Skin epidermis (tissue), 12 donors: ENCODE measurements around the gene ATP5PF.
"Not testable (repeated sequence)": the region's sequence is repeated elsewhere in the genome, so short reads cannot be mapped to it uniquely, and the experiment has no call there.

Experiments
- H3K27ac ChIP-seq, 21 experiments: fragments of 200-600 bp; sonication (generic) in 11 of 21; one replicate each; pipeline ENCODE4 v1.5.0; 2020; ENCODE audit warnings: mild to moderate bottlenecking in 3 of 21, inconsistent platforms in 2 of 21, moderate library complexity in 2 of 21
- H3K4me3 ChIP-seq, 7 experiments: fragments of 200-600 bp; sonication (generic) in 2 of 7; one replicate each; pipeline ENCODE4 v1.5.0; 2020; ENCODE audit warnings: inconsistent platforms in 2 of 7, mild to moderate bottlenecking in 2 of 7, moderate library complexity in 1 of 7

Gene ATP5PF

GRCh38 chr21:25733859-25734653 lies 648 bp downstream of the ATP5PF start:
- peak overlapping the region; percentile 63 to 100 (median 99) for H3K27ac ChIP-seq
- H3K4me3 ChIP-seq, result peak overlapping the region; percentile 54 to 96 (median 85)

DNA sequence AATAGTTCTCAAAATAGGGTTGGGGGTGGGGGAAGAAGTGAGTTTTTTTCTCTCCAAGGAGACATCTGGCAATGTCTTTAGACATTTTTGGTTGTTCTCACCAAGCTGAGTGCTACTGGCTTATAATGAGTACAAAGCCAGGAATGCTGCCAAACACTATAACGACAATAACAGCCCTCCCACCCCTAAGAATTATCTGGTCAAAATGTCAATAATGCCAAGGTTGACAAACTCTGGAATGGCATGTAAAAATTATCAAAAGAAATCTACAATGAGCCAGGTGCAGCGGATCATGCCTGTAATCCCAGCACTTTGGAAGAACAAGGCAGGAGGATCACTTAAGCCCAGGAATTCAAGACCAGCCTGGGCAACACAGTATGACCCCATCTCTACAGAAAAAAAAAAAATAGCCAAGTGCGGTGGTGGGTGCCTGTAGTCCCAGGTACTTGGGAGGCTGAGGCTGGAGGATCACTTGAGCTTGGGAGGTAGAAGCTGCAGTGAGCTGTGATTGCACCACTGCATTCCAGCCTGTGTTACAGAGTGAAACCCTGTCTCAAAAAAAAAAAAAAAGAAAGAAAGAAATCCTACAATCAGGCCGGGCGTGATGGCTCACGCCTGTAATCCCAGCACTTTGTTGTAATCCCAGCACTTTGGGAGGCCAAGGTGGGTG lies 2.5 kb downstream of the ATP5PF start:
- Histone ChIP-seq H3K27ac (no peak overlapping the region), H3K4me3 (no peak overlapping the region)

DNA sequence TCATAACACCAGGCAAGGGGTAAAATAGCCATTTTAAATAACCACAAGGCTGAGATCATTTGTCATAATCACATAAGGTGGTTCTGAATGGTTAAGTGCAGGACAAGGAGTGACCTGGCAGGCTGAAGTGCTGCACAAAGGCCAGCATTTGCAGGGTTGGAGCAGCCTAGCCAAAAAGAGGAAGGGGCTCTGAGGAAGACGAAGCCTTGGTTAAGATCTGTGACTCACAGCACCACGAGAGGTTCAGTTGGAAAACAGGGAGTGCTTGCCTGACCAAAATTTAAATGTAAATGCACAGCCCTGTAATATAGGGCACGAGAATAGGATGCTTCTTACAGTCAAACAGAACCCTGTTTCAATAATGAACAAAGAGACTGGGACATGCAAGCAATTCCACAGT lies 12.1 kb downstream of the ATP5PF start:
- Histone ChIP-seq H3K4me3 (no peak overlapping the region), H3K27ac (no peak overlapping the region)

- no peak overlapping the region for H3K4me3 ChIP-seq
- H3K27ac ChIP-seq, result no peak overlapping the region
Measured at GRCh38 chr21:25721987-25722386, 12.7 kb downstream of the ATP5PF start.

DNA sequence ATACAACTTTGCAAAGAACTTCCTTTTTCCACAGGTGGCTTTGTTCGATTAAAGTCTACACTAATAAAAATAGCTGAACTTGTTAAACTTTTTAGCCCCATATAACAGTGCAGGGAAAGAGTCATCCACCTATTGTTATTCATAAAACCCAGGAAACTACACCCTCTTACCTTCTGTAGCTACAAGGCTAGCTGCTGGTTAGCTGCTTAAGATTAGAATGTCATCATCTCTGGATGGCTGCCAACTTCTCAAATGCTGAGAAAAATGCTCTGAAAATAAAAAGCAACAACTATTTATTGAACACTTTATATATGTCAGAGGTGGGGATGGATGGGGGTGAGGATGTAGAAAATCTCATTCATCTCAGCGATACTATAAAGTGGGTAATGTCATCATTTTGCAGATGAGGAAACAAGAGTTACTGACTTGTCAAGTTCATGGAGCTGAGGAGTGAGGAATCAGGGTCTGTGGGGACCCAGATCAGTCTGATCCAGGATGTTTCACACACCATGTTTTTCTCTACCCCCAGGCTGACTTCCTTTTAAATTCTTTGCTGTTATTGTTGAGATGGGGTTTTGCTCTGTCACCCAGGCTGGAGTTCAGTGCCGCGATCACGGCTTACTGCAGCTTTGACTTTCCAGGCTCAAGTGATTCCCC lies 17.1 kb downstream of the ATP5PF start:
- no peak overlapping the region for H3K27ac ChIP-seq
- no peak overlapping the region for H3K4me3 ChIP-seq

DNA sequence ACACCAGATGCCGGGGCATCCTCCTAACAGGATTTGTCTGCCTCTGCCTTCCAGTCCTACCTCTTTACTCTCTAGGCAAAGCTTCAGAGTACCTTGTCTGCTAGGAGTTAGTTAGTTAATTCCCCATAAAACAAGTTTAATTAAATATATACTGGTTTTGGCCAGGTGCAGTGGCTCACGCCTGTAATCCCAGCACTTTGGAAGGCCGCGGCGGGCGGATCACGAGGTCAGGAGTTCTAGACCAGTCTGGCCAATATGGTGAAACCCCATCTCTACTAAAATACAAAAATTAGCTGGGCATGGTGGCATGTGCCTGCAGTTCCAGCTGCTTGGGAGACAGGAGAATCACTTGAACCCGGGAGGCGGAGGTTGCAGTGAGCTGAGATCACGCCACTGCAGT lies 20.6 kb downstream of the ATP5PF start:
- H3K4me3 ChIP-seq, H3K27ac ChIP-seq: not testable (repeated sequence)

DNA sequence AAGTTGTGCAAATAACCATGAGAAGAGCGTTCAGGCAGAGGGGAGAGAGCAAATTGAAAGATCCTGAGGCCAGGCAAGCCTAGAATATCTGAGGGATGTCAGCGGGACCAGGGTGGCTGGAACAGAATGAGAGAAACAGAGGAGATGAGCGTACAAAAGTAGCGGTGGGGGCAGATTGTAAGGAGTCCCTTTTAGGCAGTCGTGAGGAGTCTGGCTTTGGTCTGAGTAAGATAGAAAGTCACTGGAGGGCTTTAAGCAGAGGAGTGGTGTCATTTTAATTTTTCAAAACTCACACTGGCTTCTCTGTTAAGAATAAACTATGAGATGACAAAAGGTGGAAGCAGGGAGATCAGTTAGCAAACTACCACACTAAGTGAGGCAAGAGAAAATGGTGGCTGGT lies 24.2 kb downstream of the ATP5PF start:
- H3K4me3 ChIP-seq, result no peak overlapping the region
- no peak overlapping the region for H3K27ac ChIP-seq

DNA sequence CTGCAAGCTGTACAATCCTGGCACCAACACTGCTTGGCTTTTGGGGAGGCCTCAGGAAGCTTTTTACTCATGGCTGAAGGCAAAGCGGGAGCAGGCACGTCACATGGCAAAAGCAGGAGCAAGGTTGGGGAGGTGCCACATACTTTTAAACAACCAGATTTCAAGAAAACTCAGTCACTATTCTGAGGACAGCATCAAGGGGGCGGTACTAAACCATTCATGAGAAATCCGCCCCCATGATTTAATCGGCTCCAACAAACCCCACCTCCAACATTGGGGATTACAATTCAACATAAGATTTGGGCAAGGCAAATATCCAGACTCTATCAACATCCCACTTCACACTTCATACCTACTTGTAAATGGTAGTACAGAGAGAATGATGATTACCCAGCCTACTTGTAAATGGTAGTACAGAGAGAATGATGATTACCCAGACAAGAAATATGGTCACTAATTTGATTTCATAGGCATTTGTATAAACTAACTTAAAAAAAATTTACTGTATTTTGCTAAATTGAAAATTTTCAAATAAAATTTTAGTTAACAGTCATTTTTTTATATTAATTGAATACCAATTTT lies 24.9 kb downstream of the ATP5PF start:
- H3K4me3 ChIP-seq, result no peak overlapping the region

DNA sequence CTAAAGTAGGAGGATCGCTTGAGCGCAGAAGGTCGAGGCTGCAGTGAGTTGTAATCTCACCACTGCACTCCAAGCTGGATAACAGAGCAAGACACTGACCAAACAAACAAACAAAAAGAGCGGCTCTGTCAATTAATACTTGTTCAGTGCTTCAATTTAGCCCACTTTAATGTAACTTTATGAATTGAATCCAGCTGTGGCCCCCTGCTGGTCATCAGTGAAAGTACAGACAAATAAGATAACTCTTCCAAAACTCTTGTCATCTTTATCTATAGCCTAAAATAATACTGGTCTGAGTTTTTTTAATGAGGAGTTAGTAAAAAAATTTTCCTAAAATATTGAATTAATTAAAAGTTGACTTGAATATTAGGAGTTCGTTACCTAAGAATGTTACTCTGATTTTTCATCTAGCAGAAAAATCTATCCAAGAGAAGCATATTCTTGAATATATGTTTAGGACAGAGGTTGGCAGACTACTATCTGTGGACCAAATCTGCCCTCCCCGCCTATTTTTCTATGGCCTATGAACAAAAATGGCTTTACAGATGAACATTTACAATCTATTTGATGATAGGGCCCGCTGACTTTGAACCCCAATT lies 26.1 kb downstream of the ATP5PF start:
- Histone ChIP-seq H3K27ac (no peak overlapping the region), H3K4me3 (no peak overlapping the region)

More for the DNA sequence above, 24.9 kb downstream of the ATP5PF start:
- no peak overlapping the region for H3K27ac ChIP-seq

DNA sequence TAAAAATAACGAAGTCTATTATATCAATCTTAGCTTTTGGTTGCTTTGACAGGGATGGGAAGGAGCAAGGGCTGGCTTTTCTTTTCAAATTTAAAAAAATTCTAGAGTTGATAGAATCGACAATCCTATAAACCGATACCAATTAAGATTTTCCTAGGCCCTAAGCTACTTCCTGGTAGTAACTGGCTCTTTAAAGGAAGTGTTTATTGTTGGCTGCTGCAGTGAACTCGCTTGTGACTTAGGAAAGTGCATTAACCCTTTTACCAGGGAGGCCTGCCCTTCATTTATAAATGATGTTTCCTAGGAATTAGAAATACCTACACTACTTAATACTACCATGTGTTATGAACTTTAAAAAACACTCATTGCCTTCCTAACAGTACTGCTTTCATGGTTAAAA lies 33.2 kb downstream of the ATP5PF start:
- Histone ChIP-seq H3K27ac (peak overlapping the region in 3 of 21 experiments; percentile 6 to 33 (median 12)), H3K4me3 (no peak overlapping the region)

DNA sequence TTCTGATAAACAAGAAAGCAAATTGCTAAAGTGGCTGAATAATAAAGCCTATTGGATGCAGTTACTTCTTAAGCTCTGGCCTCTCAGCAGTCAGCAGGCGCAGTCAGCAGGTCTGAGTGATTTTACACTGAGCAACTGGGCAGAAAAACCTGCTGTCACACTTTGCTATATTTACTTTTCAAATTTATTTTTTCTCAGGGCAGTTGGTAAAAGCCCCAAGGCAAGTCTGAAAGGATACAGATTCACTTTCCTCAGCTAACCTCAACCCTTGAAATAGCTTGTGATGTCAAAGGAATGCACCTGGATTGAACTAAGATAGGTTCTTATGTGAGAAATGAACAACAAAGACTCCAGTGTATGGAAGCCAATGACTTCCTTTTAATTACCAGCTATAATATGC lies 34.0 kb downstream of the ATP5PF start:
- H3K27ac ChIP-seq, result no peak overlapping the region
- H3K4me3 ChIP-seq, result no peak overlapping the region

DNA sequence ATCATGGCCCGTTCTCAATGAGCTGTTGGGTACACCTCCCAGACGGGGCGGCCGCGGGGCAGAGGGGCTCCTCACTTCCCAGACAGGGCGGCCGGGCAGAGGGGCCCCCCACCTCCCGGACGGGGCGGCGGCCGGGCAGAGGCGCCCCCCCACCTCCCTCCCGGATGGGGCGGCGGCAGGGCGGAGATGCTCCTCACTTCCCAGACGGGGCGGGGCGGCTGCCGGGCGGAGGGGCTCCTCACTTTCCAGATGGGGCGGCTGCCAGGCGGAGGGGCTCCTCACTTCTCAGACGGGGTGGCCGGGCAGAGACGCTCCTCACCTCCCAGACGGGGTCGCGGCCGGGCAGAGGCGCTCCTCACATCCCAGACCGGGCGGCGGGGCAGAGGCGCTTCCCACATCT lies 39.2 kb downstream of the ATP5PF start:
- H3K4me3 ChIP-seq, result not testable (repeated sequence)

DNA sequence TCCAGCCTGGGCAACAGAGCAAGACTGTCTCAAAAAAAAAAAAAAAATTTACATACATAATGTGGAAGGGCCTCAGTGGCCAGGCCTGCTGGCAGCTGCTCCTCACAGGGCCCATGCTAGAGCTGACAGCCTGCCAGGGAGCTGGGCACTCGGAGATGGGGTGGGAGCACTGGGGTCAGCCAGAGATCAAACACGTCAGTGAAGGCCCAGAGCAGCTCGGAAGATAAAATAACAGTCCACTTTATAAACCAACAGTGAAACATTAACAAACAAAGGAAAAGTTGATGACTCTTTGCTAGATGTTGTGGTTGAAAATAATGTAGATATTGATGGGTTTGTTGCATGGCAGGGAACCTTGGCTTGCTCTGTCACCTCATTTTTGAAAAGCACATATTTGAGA lies 42.7 kb downstream of the ATP5PF start:
- no peak overlapping the region for H3K4me3 ChIP-seq
- no peak overlapping the region for H3K27ac ChIP-seq

More for the DNA sequence above, 39.2 kb downstream of the ATP5PF start:
- not testable (repeated sequence) for H3K27ac ChIP-seq

GRCh38 chr21:25689226-25689625 lies 45.5 kb downstream of the ATP5PF start:
- Histone ChIP-seq H3K4me3 (no peak overlapping the region), H3K27ac (peak overlapping the region in 4 of 21 experiments; percentile 5 to 69 (median 36))

DNA sequence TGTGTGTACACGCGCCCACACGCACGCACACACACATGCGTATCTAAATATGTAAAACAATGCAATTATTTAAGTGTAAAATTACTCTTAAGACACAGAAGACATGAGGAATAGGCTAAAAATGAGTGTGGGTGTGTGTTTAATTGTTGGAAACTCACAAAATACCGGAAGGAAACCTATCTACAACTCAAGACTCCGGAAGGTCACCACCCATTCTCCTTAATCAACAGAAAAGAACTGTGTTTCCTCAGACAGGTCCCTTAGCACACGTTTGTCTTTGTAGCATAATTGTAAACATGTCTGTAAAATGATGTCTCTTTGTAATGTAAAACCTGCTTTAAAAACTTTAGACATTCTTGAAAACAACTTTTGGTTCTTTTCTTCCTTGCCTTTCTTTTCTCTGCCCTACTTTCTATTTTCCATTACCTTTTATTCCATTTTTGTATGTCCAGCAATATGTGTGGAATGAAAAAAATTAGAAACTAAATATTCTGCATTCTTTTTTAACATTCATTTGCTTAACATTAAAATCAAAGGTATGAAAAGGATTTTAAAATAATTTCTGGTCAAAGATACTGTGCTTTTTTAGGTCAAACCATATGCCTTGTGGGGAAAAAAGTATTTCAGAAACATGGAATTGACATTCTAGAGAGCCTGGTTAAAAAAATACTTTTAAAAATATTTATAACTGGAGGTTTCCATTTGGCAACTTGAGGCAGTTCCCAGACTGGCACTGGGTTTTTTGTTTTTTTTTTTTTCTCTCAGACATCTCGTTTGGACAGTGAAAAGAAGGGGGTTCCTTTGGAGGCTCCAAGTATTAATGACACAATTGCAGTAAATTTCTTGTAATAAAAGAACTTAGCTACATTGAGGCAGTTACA lies 46.2 kb downstream of the ATP5PF start:
- peak overlapping the region in 5 of 21 experiments; percentile 11 to 69 (median 40) for H3K27ac ChIP-seq
- H3K4me3 ChIP-seq, result no peak overlapping the region

DNA sequence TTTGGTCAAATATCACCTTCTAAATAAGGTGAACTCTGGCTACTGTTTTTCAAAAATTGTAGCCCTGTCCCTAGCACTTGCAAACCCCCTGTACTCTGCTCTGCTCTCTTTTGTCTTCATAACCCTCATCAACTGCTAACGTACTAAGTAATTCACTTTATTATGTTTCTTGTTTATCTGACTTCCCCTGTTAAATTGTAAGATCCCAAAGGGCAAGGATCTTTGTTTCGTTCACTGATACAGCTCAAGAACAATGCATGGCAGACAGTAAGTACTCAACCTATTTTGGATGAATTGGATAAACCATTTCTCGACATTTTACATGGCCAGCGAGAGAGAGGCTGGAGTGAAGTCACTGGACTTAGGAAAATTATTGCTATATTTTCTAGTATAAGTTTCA lies 46.9 kb downstream of the ATP5PF start:
- Histone ChIP-seq H3K4me3 (no peak overlapping the region), H3K27ac (peak overlapping the region in 6 of 21 experiments; percentile 11 to 69 (median 42))

- Histone ChIP-seq H3K4me3 (no peak overlapping the region), H3K27ac (no peak overlapping the region)
Measured at GRCh38 chr21:25682382-25682781, 52.3 kb downstream of the ATP5PF start.

DNA sequence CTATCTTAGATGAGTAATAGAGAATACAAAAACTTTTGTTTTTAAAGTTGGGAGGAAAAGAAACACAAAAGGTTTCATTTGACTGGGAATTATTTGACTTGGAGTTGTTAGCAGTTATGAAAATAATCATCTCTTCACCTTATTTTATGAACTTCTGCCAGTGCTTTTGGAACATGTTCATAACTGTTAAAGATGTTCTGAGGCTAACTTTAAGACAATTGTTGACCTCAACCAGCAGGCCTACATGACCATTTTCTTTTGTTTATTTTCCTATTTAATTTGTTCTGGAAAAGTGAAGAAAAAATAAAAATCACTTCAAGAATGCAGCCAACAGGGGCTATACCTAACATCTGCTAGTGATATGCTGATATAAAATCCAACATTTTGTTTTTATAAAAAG lies 58.3 kb downstream of the ATP5PF start:
- no peak overlapping the region for H3K4me3 ChIP-seq
- H3K27ac ChIP-seq, result no peak overlapping the region
